Measurements from ENCODE around the gene RAB11FIP4.

RAB11FIP4 gene

DNA sequence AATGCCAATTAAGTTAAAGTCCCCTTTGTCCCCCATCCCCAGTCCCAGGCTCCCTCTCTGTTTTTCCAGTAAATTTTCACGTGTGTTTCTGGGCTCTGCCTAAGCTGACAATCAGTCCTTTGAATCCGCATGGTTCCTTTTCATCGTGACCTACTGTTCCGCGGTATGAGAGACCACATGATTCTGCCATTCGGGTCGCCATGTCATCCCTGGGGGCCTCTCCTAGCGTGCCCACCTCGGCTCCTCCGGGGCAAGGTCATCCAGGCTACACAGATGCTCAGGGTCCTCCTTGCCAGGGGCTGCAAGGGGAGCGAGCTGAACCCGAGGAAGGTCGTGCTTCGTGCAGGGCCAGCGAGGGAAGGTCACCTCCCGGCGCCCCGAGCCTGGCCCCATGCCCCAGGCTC, 157.6 kb downstream of the RAB11FIP4 start:
- no peak for DNase-seq (ENCODE audit: low read depth)

GRCh38 chr17:31549525-31550388, 158.3 kb downstream of the RAB11FIP4 start:
- peak; percentile 86 for DNase-seq (ENCODE audit: low read depth)

DNA sequence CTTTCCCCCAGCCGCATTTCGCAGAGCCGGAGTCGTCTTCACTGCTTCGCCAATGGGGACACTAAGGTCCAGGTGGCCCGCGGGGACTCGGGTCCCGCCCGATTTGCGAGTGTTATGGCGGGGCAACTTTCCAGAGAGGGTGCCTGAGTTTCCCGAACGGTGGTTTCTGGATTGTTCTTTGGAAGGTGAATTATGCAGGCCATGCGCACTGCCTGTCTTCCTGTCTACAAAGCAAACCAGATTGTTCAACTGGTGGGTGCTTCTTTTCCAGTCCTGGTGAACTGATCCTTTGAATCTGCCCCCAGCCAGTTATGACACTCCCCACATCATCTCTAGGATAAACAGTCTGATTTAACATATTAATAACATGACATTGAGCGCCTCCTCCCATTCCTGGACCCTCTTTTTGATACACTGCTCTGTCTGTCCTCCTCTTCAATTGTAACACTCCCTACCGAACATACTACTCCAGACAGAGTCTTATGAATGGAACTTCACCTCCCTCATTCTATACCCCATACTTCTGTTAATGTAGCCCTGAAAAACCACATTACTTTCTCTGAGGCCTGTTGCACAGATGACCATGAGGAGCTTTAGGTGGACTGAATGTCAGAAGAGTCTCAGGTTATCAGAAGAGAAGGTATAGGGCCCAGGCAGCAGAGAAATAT, 159.0 kb downstream of the RAB11FIP4 start:
- no peak for DNase-seq (ENCODE audit: low read depth)

DNA sequence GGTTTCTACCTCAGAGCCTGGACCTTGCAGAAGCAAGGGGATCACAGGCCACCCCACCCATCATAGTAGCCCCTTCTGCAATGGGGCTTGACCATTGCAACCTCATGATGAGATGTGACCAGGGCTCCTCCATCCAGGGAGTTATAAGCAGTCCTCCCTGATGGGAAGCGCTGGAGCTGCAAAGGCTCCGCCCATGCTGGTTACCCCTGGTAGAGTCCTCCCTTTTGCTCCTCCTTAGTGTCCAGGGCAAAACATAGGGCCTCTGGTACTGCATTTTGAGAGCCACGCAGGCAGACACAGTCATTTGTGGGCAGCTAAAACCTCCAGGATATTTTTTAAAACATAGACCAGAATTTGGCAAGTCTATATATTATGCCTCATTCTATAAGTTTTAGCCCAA, 161.1 kb downstream of the RAB11FIP4 start:
- DNase-seq (ENCODE audit: low read depth) = no peak

- no peak for DNase-seq (ENCODE audit: low read depth)
These were observed 162.0 kb downstream of the RAB11FIP4 start for GRCh38 chr17:31553506-31553905.

DNA sequence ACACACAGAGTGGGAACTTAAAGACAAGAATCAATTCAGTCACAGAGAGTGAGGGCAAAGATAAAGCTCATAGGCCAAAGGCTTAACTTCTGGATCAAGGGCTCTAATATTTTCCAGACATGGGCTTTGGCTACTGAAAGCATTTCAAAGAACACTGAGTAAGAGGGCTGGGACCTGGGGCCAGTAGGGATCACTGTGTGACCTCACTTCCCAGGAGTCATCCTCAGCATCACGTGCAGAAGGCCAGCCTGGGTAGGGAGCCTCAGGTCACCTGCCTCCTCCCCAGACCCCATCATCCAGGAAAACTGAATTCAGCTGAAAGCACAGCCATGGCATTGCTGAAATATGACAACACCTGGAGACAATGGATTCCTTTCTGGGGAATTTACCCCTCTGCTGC, 163.5 kb downstream of the RAB11FIP4 start:
- DNase-seq (ENCODE audit: low read depth) = no peak

- no peak for DNase-seq (ENCODE audit: low read depth)
These were observed 165.6 kb downstream of the RAB11FIP4 start for GRCh38 chr17:31556969-31557645.

- DNase-seq (ENCODE audit: low read depth) = peak; percentile 29
These were observed 167.5 kb downstream of the RAB11FIP4 start for GRCh38 chr17:31558748-31559583.

DNA sequence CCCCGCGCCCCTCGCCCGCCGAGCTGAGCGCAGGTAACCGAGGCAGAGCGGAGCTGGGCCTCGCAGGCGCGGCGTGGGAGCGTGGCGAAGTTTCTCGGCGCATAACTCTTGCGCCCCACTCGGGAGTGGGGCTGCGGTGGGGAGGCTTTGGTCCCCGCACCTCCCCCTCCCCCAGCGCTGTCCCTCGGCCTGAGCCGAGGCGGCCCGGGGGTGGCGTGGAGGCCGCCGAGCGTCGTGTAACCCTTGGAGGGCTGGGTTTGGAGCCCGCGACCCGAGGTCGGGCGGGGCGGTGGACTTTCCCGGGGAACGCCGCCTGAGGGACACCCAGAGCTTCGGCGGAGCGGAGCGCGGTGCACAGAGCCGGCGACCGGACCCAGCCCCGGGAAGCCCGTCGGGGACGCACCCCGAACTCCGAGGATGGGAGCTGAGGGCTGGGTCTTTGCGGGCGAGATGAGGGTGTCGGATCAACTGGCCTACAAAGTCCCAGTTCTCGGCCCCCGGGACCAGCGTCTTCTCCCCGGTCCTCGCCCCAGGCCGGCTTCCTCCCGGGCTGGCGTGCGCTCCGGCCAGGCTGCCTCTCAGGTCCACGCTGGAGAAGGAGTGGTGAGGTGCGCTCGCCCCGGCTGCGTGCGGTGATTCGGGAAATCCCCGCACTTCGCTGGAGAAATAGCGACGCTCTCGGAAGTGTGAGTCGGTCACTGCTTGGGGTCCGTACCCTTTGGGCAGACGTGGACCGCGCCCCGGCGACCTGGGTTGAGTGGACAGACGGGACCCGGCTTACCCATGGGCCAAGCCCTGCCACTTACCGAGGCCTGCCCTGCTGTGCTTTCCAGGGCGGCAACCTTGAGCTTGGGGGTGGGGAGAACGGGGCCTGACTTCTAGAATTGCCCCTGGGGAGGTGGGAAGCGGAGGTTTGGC, 168.4 kb downstream of the RAB11FIP4 start:
- DNase-seq (ENCODE audit: low read depth) = no peak

DNA sequence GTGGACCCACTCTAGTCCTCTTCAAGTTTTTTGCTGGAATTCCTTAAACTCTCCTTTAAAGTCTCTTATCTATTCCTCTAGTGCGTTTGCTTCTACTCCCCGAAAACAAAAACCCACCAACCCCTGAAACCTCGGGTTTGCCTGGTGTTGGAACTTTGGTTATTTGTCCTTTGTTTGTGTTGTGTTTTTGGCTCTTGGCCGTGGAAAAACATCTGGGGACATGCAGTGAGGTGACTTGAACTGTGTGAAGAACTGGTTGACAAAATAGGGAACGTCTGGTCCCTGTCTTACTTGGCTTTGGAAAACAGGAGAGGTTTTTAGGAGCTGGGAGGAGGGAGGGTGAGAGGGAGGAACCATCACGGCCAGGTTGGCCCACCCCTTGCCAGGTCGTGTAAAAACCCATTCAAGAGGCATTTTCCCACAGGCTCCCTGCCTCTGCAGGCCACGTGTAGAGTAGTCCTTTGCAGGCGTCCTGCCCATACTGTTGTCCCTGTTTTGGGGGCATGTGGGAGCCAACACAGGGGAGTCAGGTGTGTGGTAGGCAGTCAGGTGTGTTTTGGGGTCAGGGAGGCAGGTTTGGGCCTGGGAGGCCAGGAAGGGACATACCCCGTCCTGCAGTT, 169.3 kb downstream of the RAB11FIP4 start:
- no peak for DNase-seq (ENCODE audit: low read depth)

DNA sequence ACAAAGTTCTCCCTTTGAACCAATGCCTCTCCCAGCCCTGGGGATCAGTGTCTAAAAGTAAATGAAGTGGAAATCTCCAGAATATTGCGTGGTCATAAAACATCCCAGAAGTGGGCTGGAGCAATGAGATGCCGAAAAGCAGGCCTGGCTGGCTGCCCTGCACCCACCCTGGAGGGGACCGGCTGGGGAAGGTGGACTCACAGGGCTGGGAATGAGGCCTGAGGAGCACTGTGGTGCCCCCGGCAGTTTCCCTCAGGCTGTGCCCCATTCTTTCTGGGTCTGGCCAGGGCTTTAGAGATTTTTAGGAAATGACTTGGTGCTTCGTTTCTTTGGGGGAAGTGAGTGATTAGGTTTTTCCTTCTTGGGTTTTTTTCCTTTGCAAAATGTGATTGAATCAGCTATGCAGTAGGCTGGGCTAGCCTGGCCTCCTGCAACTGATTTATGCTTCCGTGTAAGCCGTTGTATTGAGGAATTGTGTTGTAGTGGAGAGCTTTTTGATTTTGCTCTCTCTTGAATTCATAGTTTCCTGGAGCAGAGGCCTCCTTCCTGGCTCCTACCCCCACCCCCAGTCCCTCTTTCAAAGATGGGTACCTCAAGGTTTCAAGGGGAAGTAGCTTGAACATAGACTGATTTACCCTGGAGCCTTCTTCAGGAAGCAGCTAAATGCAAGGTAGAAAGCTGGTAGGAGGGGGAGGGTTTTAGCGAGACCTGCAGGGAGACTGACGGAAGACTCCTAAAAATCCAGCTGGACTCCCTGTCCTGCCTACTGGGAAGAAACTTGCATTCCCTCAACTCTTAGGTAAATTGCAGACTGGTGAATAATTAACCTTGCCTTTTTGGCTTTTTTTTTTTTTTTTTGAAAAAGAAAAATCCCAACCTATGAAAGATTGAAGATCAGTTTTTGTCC, 170.2 kb downstream of the RAB11FIP4 start:
- DNase-seq (ENCODE audit: low read depth) = no peak

DNA sequence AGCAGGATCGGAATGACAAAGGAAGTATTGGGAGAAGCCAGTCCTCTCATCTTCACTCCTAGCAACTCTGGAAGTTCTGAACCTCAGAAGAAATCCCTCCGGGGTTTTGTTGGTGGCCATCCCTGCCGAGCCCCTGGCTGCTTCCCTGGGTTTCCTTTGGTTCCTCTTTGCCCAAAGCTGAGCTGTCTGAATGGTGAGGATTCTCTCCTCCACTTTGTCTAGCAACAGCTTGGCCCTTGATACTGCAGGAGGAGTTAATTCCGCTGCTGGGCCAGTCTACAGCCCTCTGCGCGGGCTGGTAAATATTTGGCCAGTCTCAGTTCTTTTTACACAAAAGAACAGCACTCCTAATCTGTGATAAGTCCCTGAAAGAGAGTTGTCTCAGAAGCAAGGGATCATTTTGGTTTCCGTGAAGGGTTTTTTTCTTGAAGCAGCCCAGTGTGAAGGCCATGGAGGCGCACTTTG, 170.9 kb downstream of the RAB11FIP4 start:
- no peak for DNase-seq (ENCODE audit: low read depth)

DNA sequence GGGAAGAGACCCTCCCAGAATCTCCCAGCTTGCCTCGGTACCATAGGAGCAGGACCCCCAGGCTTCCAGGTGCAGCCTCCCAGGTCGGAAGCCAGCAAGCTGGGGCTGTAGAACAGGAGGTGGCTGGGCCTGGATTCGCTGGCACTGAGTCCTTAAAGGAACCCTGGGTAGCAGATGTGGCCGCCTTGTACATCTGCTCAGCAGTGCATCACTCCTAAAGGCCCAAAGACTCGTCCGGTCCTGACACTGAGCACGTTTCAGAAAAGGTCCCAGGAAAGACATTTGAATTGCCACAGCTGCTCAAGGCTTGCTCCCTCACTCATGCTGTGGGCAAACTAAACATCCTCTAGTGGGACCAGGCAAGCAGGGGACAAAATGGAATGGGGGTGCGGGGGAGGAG, 172.8 kb downstream of the RAB11FIP4 start:
- DNase-seq (ENCODE audit: low read depth) = no peak

DNA sequence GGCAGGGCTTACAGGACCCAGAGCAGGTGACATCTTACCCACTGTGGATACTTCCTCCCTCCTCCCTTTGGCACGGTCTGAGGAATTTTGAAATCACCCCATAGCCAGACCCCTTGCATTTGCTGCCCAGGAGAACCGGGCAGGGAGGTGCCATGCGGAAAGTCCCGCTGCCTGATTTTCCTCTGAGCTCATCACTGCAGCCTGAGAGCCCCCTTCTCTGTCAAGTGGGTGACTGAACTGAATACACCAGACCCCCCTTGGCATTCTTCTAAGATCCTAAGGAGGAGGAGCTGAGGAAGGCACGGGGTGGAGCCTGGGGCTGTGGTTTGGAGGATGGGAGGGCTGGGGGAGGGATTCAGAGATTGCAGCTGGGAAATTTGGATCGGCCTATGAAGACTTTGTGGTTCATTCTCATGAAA, 173.4 kb downstream of the RAB11FIP4 start:
- DNase-seq (ENCODE audit: low read depth) = no peak

- DNase-seq (ENCODE audit: low read depth) = no peak
These were observed 174.2 kb downstream of the RAB11FIP4 start for GRCh38 chr17:31565652-31566051.

- no peak for DNase-seq (ENCODE audit: low read depth)
These were observed 174.9 kb downstream of the RAB11FIP4 start for GRCh38 chr17:31566247-31566991.

DNA sequence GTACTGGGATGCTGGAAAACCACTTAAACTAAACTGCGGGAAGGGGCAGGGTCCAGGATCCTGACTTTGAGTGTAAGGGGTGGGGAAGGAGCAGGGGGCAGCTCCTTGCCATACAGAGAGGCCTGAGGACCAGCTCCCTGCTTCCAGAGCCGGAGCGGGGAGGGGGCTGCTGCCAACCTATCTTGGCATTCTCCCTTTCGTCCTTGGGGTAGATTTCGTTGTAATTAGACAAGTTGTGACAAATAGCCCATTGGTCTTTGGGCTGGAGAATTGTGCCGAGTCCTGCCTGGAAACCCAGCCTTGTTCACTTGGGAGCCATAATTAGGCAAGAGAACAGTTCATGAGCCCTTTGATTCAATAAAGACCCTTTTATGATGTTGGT, 175.5 kb downstream of the RAB11FIP4 start:
- no peak for DNase-seq (ENCODE audit: low read depth)

GRCh38 chr17:31568121-31568520, 176.6 kb downstream of the RAB11FIP4 start:
- no peak for DNase-seq (ENCODE audit: low read depth)

GRCh38 chr17:31568539-31568938, 177.1 kb downstream of the RAB11FIP4 start:
- DNase-seq (ENCODE audit: low read depth) = no peak
